ENCODE data around the gene KIF11. TPM values are rescaled to one million over a fixed set of nuclear protein-coding genes. Genes with fewer than 3 reads are reported as not detected.
A peak's percentile ranks its signal among the peaks of the same experiment; 100 is the strongest.

KIF11 gene
- total and polyA plus RNA-seq, 9 of the 15 experiments (the other 6 are each of a cell fraction or from before 2014, with no cell fraction given): 11.3 to 54.4 (median 29.2) TPM

DNA sequence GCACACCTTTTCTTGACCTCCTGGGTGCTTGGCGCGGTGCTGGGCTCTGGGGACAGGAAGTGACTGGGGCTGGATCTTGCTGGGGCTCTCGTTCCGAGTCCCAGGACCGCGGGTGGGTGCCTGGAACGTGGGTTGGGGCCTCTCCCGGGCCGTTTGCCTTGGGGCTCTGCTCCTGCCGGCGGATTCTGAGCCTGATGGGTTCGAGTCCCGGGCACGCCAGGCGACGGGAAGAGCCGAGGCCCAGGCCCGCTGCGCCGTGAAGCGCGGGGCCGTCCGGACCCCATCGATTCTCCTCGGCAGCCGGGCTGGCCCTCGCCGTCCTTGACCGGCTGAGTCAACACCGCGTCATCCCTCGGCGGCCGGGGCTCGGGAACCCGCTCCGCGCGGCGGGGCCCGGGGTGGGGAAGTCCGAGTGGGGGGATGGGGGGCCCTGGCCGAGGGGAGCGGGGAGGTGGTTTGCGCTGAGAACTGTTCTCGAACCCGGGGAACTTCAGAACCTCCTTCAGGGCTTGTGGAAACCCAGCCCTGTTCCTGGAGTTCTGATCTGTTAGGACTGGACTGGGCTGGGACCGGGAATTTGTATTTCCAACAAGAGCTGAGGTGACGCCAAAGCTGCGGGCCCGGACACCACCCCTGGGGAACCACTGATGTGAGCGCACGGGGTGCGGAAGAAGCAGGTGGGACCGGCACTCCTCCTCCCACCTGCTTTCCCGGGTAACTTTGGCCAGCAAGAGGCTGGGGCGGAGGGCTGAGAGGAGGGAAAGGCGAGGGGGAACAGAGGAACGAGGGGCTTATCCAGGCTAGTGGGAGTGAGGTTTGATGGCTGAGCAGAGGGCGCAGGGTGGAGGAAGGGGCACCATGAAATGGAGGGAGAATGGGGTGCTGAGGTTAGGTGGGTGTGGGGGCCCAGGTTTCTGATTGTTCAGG is 103.0 kb downstream of the KIF11 start (continued):
- TF ChIP-seq, protein P1, sequence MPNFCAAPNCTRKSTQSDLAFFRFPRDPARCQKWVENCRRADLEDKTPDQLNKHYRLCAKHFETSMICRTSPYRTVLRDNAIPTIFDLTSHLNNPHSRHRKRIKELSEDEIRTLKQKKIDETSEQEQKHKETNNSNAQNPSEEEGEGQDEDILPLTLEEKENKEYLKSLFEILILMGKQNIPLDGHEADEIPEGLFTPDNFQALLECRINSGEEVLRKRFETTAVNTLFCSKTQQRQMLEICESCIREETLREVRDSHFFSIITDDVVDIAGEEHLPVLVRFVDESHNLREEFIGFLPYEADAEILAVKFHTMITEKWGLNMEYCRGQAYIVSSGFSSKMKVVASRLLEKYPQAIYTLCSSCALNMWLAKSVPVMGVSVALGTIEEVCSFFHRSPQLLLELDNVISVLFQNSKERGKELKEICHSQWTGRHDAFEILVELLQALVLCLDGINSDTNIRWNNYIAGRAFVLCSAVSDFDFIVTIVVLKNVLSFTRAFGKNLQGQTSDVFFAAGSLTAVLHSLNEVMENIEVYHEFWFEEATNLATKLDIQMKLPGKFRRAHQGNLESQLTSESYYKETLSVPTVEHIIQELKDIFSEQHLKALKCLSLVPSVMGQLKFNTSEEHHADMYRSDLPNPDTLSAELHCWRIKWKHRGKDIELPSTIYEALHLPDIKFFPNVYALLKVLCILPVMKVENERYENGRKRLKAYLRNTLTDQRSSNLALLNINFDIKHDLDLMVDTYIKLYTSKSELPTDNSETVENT (CRISPR knock-in tag; IDR thresholded peaks at IDR 0.05): no peak
- TF ChIP-seq, protein P2, sequence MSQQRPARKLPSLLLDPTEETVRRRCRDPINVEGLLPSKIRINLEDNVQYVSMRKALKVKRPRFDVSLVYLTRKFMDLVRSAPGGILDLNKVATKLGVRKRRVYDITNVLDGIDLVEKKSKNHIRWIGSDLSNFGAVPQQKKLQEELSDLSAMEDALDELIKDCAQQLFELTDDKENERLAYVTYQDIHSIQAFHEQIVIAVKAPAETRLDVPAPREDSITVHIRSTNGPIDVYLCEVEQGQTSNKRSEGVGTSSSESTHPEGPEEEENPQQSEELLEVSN (IDR thresholded peaks at IDR 0.05; ENCODE audit: borderline replicate concordance in 1 of 2, extremely low read depth in 1 of 2, insufficient read depth in 1 of 2, insufficient read length in 1 of 2, low read depth in 1 of 2, low read length in 1 of 2, poor library complexity in 1 of 2, severe bottlenecking in 1 of 2): peak in 1 of 2 experiments; percentile 42
- TF ChIP-seq KLF10 (CRISPR knock-in tag; IDR thresholded peaks at IDR 0.05) (no peak), ILK (tag; IDR thresholded peaks at IDR 0.05; ENCODE audit: borderline replicate concordance, low read depth) (no peak), PCBP1 (IDR thresholded peaks at IDR 0.05; ENCODE audit: low read depth, low read length, poor library complexity, severe bottlenecking) (no peak), PTTG1 (tag; IDR thresholded peaks at IDR 0.05; ENCODE audit: low read depth) (no peak), BMI1 (IDR thresholded peaks at IDR 0.05; ENCODE audit: low read length) (no peak), GATAD2A (IDR thresholded peaks at IDR 0.05) (no peak), SIN3A (IDR thresholded peaks at IDR 0.05; ENCODE audit: borderline replicate concordance in 2 of 2, control insufficient read depth in 1 of 2, low read depth in 2 of 2, low read length in 2 of 2) (no peak; a peak in 1 of 4 replicates), TFAM (CRISPR knock-in tag; conservative IDR thresholded peaks at IDR 0.05) (no peak), SAP30 (IDR thresholded peaks at IDR 0.05; ENCODE audit: borderline replicate concordance, insufficient read depth, low read depth, low read length, poor library complexity, severe bottlenecking) (peak; percentile 28), NFXL1 (CRISPR knock-in tag; IDR thresholded peaks at IDR 0.05) (no peak), FUS (optimal IDR thresholded peaks at IDR 0.05; ENCODE audit: low read depth, low read length) (no peak), EP400 (IDR thresholded peaks at IDR 0.05) (0 out of 2 replicates have a peak, but pooled peaks have one; percentile 20), TAL1 (IDR thresholded peaks at IDR 0.05) (no peak), FOXP1 (CRISPR knock-in tag; IDR thresholded peaks at IDR 0.05) (no peak), SAFB2 (IDR thresholded peaks at IDR 0.05; ENCODE audit: borderline replicate concordance, low read depth, low read length, severe bottlenecking) (no peak)
- TF ChIP-seq, protein P3, sequence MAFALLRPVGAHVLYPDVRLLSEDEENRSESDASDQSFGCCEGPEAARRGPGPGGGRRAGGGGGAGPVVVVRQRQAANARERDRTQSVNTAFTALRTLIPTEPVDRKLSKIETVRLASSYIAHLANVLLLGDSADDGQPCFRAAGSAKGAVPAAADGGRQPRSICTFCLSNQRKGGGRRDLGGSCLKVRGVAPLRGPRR (CRISPR knock-in tag; IDR thresholded peaks at IDR 0.05): no peak
- TF ChIP-seq, protein P4, sequence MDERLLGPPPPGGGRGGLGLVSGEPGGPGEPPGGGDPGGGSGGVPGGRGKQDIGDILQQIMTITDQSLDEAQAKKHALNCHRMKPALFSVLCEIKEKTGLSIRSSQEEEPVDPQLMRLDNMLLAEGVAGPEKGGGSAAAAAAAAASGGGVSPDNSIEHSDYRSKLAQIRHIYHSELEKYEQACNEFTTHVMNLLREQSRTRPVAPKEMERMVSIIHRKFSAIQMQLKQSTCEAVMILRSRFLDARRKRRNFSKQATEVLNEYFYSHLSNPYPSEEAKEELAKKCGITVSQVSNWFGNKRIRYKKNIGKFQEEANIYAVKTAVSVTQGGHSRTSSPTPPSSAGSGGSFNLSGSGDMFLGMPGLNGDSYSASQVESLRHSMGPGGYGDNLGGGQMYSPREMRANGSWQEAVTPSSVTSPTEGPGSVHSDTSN (CRISPR knock-in tag; IDR thresholded peaks at IDR 0.05; ENCODE audit: low read depth): no peak
- TF ChIP-seq, protein P4 (tag; conservative IDR thresholded peaks at IDR 0.05; ENCODE audit: low read depth): no peak

All from K562 (cell line).